ENCODE data around the gene NPHS1. TPM values are rescaled to one million over a fixed set of nuclear protein-coding genes. Genes with fewer than 3 reads are reported as not detected.

Gene NPHS1
- total RNA-seq, 1 donor: not detected

DNA sequence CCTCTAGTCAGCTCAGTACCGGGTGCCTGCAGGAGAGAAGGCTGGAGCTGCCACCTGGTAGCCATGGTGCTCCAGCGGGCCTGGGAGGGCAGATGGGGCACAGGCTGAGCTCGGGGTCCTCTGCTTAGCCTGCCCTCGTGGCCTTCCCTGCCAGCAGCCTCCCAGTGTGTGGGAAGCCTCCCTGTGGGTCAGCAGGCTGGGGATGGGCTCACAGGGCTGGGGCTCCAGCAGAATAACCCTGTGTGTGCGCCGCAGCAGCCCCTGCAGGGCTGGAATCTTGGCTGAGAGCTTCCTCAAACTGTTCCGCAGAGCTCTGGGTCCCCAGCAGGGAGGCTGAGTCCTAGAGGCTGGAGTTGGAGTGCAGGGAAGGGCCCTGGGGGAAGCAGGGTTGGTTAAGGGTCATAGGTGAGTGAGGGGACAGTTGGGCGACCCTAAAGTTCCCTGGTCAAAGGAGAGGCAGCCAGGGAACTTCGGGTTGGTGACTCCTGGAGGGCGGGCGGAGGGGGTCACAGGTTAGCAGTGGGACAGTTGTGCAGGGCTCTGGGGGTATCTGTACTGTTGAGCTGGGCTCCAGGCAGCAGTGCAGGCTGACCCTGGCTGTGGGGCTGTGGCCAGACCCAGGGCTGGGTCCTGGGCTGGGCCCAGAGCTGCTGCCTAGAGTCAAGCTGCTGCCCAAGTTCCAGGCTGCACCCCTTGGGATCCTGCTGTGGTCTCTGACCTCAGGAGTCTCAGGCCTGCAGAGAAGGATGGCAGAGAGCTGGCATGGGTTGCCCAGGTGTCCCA lies 62.9 kb downstream of the NPHS1 start:
- DNase-seq (ENCODE audit: low read depth in 2 of 3, low spot score in 2 of 3): no peak

DNA sequence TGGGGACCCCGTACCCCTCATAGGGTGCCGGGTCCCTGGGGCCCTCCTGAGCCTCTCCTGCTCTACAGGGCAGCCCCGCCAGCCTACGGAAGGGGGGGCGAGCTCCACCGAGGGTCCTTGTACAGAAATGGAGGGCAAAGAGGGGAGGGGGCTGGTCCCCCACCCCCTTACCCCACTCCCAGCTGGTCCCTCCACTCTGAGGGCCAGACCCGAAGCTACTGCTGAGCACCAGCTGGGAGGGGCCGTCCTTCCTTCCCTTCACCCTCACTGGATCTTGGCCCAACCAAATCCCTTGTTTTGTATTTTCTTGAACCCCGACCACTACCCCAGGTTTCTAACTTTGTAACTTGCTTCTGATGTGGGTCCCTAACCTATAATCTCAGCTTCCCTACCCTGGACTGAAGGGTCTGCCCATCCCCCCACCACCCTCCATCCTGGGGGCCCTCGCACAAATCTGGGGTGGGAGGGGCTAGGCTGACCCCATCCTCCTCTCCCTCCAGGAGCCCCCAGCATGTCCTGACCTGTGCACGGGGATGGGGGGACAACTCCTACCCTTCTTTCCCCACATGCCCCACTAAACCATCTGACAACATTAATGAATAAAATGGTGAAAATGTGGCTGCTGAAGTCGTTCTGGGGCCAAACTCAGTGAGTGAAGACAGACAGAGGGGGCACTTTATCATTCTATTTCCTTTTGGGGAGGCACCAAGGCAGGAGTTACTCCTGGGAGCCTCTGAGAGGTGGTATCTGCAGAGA lies 63.9 kb downstream of the NPHS1 start:
- no peak for DNase-seq (ENCODE audit: low read depth in 2 of 3, low spot score in 2 of 3)

DNA sequence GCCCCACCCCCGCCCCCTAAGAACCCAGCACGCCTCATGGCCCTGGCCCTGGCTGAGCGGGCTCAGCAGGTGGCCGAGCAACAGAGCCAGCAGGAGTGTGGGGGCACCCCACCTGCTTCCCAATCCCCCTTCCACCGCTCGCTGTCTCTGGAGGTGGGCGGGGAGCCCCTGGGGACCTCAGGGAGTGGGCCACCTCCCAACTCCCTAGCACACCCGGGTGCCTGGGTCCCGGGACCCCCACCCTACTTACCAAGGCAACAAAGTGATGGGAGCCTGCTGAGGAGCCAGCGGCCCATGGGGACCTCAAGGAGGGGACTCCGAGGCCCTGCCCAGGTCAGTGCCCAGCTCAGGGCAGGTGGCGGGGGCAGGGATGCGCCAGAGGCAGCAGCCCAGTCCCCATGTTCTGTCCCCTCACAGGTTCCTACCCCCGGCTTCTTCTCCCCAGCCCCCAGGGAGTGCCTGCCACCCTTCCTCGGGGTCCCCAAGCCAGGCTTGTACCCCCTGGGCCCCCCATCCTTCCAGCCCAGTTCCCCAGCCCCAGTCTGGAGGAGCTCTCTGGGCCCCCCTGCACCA lies 65.0 kb downstream of the NPHS1 start:
- DNase-seq (ENCODE audit: low read depth in 2 of 3, low spot score in 2 of 3): no peak

DNA sequence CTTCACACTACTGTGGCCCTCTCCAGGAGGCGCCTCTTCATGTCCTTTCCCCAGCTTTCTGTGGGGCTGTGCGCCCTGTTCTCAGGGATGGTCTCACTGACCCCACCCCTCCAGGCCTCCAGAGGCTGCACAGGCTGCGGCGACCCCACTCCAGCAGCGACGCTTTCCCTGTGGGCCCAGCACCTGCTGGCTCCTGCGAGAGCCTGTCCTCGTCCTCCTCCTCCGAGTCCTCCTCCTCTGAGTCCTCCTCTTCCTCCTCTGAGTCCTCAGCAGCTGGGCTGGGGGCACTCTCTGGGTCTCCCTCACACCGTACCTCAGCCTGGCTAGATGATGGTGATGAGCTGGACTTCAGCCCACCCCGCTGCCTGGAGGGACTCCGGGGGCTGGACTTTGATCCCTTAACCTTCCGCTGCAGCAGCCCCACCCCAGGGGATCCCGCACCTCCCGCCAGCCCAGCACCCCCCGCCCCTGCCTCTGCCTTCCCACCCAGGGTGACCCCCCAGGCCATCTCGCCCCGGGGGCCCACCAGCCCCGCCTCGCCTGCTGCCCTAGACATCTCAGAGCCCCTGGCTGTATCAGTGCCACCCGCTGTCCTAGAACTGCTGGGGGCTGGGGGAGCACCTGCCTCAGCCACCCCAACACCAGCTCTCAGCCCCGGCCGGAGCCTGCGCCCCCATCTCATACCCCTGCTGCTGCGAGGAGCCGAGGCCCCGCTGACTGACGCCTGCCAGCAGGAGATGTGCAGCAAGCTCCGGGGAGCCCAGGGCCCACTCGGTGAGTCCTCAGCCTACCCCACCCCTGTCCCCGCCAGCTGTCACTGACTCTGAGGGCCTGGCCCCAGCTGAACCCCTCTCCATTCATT lies 65.8 kb downstream of the NPHS1 start:
- DNase-seq (ENCODE audit: low read depth in 2 of 3, low spot score in 2 of 3): no peak

DNA sequence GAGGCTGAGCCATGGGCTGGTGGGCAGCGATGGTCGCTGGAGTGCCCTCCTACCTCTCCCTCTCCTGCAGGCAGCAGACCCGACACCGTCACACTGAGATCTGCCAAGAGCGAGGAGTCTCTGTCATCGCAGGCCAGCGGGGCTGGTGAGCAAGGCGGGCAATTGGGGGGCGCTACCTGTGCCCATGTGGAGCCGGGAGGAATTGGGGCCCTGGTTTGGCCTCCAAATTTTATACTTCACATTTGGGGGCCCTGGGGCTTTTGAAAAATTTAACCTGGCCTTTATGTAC lies 67.0 kb downstream of the NPHS1 start:
- DNase-seq (ENCODE audit: low read depth in 2 of 3, low spot score in 2 of 3): no peak

DNA sequence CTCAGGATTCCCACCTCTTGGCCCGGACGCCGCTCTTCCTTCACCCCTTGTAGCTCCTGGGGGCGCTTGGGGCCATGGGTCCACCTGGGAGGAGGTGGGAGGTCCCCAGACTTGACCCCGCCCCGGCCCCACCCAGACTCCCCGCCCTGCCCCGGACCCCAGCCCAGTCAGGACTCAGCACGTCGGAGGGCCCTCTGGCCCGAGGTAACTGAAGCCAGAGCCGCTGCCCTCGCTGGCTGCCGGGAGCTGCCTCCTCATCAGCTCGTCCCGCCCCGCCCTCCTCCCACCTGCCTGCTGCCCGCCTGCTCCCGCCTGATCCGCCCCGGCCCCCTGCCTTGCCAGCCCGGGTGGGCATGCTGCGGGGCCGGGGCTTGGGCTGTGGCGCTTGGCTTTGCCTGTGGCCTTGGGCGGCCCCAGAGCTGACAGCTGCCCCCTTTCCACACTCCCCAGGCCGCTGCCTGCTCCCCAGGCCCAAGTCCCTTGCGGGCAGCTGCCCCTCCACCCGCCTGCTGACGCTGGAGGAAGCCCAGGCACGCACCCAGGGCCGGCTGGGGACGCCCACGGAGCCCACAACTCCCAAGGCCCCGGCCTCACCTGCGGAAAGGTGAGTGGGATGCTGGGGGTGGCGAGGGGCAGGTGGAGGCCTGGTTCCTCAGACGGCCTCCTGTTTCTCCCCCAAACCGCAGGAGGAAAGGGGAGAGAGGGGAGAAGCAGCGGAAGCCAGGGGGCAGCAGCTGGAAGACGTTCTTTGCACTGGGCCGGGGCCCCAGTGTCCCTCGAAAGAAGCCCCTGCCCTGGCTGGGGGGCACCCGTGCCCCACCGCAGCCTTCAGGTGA lies 67.6 kb downstream of the NPHS1 start:
- DNase-seq (ENCODE audit: low read depth in 2 of 3, low spot score in 2 of 3): no peak

DNA sequence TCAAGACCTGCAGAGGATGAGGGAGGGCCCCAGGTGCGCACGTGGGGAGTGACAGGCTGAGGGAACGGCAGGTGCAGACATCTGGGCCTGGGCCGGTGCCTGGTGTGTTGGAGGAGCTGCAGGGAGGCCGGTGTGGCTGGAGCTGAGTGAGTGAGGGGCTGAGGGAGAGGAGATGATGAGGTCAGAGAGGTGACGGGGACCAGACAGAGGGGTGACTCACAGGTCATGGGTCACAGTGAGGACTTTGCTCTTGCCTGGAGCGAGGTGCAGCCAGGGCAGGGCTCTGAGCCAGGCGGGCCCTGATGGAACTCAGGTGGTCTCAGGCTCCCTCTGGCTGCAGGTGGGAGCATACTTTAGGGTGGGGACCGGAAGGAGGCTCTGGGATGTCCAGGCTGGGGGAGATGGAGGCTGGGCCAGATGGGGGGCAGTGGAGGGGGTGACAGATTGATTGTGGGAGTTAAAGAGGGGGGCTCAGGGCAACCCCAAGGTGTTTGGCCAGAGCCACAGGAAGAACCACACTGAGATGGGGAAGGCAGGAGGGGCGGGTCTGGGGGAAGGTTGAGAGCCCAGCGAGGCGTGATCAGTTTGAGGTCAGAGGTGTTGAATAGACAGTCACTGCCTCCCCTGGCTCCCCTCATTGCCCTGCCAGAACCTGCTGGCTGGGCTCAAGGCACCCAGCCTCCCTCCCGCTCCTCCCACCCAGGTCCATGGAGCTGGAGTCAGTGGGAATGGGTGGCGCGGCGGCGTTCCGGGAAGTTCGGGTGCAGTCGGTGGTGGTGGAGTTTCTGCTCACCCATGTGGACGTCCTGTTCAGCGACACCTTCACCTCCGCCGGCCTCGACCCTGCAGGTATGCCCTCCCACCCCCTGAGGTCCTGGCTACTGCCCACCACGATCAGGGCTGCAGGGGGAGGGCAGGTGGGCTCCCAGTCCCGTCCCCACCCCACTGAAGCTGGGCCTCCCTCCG lies 68.6 kb downstream of the NPHS1 start:
- no peak for DNase-seq (ENCODE audit: low read depth in 2 of 3, low spot score in 2 of 3)

DNA sequence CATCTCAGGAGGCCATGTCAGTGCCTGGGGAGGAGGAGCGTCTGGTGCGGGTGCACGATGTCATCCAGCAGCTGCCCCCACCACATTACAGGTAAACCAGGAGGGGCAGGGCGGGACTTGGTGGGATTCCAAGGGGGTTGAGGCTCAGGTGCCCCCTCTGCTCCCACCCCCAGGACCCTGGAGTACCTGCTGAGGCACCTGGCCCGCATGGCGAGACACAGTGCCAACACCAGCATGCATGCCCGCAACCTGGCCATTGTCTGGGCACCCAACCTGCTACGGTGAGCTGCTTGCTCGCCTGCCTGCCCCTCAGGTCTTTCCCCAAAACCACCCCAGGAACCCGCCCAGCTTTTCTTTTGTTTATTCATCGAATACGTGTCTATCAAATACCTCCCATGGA lies 69.7 kb downstream of the NPHS1 start:
- DNase-seq (ENCODE audit: low read depth in 2 of 3, low spot score in 2 of 3): no peak

DNA sequence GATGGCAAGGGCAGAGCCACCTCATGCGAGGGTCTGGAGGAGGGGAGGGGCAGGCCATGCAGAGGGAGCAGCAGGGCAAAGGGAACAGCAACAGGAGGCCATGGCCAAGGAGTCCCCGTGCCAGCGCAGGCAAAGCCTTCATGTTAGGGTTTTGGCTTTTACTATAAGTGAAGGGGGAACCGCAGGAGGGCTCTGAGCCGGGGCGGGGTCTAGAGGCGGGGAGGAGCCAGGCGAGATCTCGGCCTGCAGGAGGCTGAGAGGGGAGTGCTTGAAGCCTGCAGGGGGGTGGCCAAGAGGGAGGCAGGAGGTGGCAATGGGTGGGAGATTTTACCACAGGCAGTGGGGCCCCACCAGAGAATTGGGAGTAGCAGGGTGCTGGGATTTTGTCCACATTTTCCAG lies 70.7 kb downstream of the NPHS1 start:
- no peak for DNase-seq (ENCODE audit: low read depth in 2 of 3, low spot score in 2 of 3)

DNA sequence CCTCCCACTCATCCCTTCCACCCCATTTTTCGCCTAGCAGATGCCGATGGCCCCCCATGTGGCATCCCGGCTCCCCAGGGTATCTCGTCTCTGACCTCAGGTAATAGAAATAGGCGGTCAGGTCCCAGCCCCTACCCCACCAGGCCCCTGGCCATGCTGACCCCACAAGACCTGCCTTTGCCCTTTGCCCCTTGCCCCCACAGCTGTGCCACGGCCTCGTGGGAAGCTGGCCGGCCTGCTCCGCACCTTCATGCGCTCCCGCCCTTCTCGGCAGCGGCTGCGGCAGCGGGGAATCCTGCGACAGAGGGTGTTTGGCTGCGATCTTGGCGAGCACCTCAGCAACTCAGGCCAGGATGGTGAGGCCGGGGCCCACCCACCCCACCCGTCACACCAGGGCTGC lies 71.6 kb downstream of the NPHS1 start:
- no peak for DNase-seq (ENCODE audit: low read depth in 2 of 3, low spot score in 2 of 3)

DNA sequence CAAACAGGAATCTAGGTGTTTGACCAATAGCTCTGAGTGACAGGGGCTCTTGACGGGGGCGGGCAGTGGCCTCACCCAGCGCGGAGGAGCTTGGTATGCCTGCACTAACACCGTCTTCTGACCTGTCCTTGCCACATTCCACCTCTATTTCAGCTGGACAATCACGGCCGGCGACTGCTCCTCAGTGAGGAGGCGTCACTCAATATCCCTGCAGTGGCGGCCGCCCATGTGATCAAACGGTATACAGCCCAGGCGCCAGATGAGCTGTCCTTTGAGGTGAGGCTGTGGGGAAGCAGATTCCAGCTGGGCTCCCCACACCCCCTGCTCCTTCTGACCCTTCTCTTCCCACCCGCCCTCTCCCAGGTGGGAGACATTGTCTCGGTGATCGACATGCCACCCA lies 72.2 kb downstream of the NPHS1 start:
- DNase-seq (ENCODE audit: low read depth in 2 of 3, low spot score in 2 of 3): no peak

DNA sequence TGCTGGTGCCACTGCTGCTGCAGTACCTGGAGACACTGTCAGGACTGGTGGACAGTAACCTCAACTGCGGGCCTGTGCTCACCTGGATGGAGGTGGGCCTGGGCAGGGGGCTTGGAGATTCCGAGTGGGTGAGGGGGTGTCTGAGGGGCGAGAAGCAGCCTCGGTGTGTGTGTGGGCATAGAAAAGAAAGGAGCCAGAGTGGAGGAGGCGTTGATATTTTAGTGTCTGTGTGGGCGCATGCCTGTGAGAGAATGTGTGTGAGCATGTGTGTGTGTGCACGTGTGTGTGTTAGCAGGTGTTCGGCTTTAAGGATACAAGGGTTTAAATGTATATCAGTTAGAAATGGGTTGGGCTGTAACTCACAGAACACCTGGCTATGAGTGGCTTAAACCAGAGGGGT lies 73.3 kb downstream of the NPHS1 start:
- no peak for DNase-seq (ENCODE audit: low read depth in 2 of 3, low spot score in 2 of 3)

DNA sequence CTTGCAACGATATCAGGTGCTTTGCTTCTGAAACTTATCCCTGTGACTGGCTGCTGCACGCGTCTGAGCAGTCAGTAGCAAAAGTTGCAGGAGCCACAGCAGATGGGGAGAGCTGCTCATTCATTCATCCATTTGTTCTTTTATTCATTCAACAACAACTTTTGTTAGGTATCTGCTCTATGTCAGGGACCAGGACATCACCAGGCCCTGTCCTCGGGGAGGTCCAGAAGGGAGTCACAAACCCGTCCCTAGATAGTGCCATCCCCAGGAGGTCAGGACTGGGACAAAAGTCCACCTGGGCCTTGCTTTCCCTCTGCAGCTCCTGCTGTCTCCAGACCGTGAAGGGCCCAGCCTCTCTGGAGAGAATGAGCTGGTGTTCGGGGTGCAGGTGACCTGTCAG lies 74.3 kb downstream of the NPHS1 start:
- no peak for DNase-seq (ENCODE audit: low read depth in 2 of 3, low spot score in 2 of 3)

DNA sequence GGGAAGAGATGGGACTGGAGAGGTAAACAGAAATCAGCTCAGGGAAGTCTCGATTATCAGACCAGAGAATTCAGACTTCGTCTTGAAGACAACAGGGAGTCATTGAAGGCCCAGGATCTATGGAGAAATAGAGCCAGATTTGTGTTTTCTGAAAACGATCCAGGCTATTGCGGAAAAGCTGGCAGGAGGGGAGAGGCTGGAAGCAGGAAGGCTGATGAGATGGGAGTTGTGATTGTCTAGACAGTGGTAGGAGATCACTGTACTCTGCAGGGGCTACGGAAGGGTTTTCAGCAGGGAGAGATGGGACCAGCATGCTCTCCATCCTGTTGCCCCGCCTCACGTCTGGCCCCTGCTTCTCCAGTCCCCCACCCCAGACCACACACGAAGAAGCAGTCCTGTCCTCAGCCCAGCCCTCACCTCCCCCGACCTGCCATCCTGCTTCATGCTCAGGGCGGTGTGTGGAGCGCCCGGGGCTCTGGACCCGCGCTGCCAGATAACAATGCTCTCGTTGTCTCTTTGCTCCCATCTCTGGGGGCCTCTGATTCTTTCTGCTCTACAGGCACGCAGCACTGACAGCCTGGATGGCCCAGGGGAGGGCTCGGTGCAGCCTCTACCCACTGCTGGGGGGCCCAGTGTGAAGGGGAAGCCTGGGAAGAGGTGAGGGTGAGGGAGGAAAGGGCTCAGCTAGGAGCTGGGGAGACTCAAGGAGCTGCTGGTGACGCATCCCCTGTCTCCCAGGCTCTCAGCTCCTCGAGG lies 75.0 kb downstream of the NPHS1 start:
- DNase-seq (ENCODE audit: low read depth in 2 of 3, low spot score in 2 of 3): no peak

DNA sequence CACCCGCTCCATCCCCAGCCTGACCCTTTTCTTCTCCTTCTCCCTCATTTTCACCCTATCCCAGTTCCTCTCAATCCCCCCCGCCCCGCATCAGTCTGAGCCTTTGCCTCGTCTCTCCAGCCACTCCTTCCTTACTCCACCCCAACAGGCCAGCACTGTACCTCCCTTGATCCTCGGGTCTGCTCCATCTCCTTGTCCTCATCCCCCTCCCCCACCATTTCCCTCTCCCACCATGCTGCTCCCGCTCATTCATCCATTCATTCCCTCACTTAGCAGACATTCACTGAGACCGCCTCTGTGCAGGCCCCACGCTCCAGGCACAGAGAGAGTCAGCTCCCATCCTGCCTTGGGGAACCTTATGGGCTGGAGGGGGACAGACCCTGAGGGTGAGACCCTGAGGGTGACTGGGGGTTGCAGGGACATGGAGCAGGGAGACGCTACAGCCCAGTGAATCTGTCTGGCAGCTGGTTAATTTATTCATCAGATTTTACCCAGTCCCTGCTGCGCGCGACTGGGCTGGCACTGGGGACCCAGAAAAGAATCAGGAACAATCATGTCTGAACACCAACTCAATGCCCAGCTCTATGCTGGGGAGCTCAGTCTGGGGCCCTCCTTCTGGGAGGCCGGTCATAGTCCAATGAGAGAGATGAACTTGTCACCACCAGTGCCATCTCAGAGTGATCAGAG lies 76.1 kb downstream of the NPHS1 start:
- DNase-seq (ENCODE audit: low read depth in 2 of 3, low spot score in 2 of 3): no peak
